D721Med (cell line): ENCODE data around the gene C6orf15.

Experiments used
- DNase-seq: peaks from one replicate; pipeline ENCODE4 v3.0.0; 2011; ENCODE audit warnings: low spot score; ENCODE audit not compliant: insufficient read length
- FAIRE-seq: peaks from 2 replicates; lab custom pipeline; 2011; peaks lifted over from hg19 to GRCh38; lab: Jason Lieb, UNC
- TF ChIP-seq, protein P1 (sequence below): IDR thresholded peaks from 2 replicates; pipeline ENCODE4 v1.5.1; 2012; ENCODE audit warnings: mild to moderate bottlenecking, control low read depth; ENCODE audit not compliant: insufficient read depth; ENCODE audit errors: missing control alignments

The C6orf15 gene

DNA sequence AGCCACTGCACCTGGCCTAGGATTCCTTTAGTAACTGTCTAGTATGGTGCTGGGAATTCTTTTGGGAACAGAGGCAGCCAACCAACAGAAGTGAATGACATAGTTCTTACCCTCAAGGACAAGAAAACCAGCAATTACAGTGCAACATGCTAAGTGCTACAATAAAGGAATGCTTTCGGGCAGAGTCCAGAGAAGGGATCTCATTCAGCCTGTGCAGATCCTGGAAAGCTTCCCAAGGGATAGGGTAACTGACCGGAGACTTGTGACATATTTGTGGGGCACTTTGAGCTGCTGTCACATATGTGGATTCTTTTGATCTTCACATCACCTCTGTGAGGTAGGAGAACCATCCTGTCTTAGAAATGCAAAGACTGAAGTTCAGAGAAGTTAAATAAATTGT lies 46.8 kb downstream of the C6orf15 start:
- FAIRE-seq, result no peak
- TF ChIP-seq, protein P1, sequence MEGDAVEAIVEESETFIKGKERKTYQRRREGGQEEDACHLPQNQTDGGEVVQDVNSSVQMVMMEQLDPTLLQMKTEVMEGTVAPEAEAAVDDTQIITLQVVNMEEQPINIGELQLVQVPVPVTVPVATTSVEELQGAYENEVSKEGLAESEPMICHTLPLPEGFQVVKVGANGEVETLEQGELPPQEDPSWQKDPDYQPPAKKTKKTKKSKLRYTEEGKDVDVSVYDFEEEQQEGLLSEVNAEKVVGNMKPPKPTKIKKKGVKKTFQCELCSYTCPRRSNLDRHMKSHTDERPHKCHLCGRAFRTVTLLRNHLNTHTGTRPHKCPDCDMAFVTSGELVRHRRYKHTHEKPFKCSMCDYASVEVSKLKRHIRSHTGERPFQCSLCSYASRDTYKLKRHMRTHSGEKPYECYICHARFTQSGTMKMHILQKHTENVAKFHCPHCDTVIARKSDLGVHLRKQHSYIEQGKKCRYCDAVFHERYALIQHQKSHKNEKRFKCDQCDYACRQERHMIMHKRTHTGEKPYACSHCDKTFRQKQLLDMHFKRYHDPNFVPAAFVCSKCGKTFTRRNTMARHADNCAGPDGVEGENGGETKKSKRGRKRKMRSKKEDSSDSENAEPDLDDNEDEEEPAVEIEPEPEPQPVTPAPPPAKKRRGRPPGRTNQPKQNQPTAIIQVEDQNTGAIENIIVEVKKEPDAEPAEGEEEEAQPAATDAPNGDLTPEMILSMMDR, result no peak
- no peak for DNase-seq

DNA sequence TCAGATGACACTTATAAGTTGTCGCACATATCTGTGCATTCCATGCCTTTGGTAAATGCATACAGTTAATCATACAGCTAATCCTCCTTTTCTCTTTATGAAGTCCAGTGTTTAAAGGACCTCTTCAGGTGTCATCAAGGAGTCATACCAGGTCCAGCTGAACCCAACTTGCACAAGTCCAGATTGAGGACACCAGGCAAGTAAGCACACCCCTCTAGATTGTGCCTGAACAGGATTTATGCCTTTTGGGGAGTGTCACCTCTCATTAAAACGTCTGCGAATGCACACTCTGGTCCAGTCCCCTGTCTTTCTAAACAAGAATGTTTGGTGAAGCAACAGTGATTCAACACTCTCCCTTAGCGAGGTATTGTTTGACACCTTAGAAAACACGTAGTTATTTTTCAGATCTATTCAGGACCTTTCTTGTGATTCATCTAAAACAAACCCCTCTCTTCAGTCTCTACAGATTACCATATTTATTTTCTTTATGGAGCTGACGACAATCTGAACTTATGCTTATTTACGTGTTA lies 48.4 kb downstream of the C6orf15 start:
- TF ChIP-seq, protein P1, result no peak
- FAIRE-seq (no peak), DNase-seq (no peak)
